Nephron (organoid): ENCODE measurements around the gene DDX54.

Experiments
- H3K27ac Mint-ChIP-seq, 3 experiments: 2 replicates each; pipeline ENCODE4 v1.8.0; 2020; ENCODE audit warnings: mixed read lengths in 3 of 3, mild to moderate bottlenecking in 2 of 3, moderate library complexity in 1 of 3
- H3K27me3 Mint-ChIP-seq: 2 replicates; pipeline ENCODE4 v1.8.0; 2021; ENCODE audit warnings: low read depth, mild to moderate bottlenecking, moderate library complexity, mixed read lengths
- H3K36me3 Mint-ChIP-seq: 2 replicates; pipeline ENCODE4 v1.8.0; 2020; ENCODE audit warnings: low read depth, mixed read lengths
- H3K4me1 Mint-ChIP-seq: 2 replicates; pipeline ENCODE4 v1.8.0; 2020; ENCODE audit warnings: mixed read lengths
- H3K4me3 Mint-ChIP-seq, 3 experiments: 2 replicates each; pipeline ENCODE4 v1.8.0; 2020; ENCODE audit warnings: mild to moderate bottlenecking in 3 of 3, mixed read lengths in 3 of 3, moderate library complexity in 2 of 3
- H3K9me3 Mint-ChIP-seq: 2 replicates; pipeline ENCODE4 v1.8.0; 2020; ENCODE audit warnings: mixed read lengths
- CTCF ChIP-seq, 3 experiments: fragments of 200-600 bp; sonication (generic); IDR thresholded peaks; one replicate each; pipeline ENCODE4 v1.5.0; 2021; ENCODE audit warnings: antibody characterized with exemption in 3 of 3; ENCODE audit not compliant: unreplicated experiment in 3 of 3

DDX54 gene

GRCh38 chr12:113226696-113227568 lies 41.7 kb upstream of the DDX54 start:
- H3K27me3 Mint-ChIP-seq: no peaks in the 10 kb centered on the region
- no peaks in the 10 kb centered on the region for H3K9me3 Mint-ChIP-seq
- peaks cover 38% of the 10 kb centered on the region for H3K4me1 Mint-ChIP-seq
- no peak overlapping the region for H3K4me3 Mint-ChIP-seq
- H3K27ac Mint-ChIP-seq: peak overlapping the region in 1 of 3 experiments; percentile 43
- TF ChIP-seq CTCF (IDR thresholded peaks at IDR 0.05; ENCODE audit: unreplicated experiment in 3 of 3): no peak
- peaks cover 21% of the 10 kb centered on the region for H3K36me3 Mint-ChIP-seq

- Mint-ChIP-seq H3K27me3 (no peaks in the 10 kb centered on the region), H3K27ac (no peak overlapping the region), H3K4me1 (peaks cover 28% of the 10 kb centered on the region), H3K36me3 (peaks cover 8% of the 10 kb centered on the region), H3K9me3 (no peaks in the 10 kb centered on the region), H3K4me3 (no peak overlapping the region)
- no peak for TF ChIP-seq CTCF (IDR thresholded peaks at IDR 0.05; ENCODE audit: unreplicated experiment in 3 of 3)
Measured at GRCh38 chr12:113224955-113225354, 39.7 kb upstream of the DDX54 start.

- peak overlapping the region; percentile 85 to 90 (median 86) for H3K4me3 Mint-ChIP-seq
- peaks cover 5% of the 10 kb centered on the region for H3K36me3 Mint-ChIP-seq
- no peaks in the 10 kb centered on the region for H3K9me3 Mint-ChIP-seq
- H3K27me3 Mint-ChIP-seq: no peaks in the 10 kb centered on the region
- peak overlapping the region; percentile 96 to 97 (median 97) for H3K27ac Mint-ChIP-seq
- H3K4me1 Mint-ChIP-seq: peaks cover 24% of the 10 kb centered on the region
- TF ChIP-seq CTCF (IDR thresholded peaks at IDR 0.05; ENCODE audit: unreplicated experiment in 3 of 3): no peak
Measured at GRCh38 chr12:113222730-113223531, 37.7 kb upstream of the DDX54 start.

- peaks cover 18% of the 10 kb centered on the region for H3K4me1 Mint-ChIP-seq
- peak overlapping the region; percentile 85 to 90 (median 86) for H3K4me3 Mint-ChIP-seq
- peak overlapping the region; percentile 96 to 97 (median 97) for H3K27ac Mint-ChIP-seq
- H3K9me3 Mint-ChIP-seq: no peaks in the 10 kb centered on the region
- H3K36me3 Mint-ChIP-seq: peaks cover under 1% of the 10 kb centered on the region
- H3K27me3 Mint-ChIP-seq: peaks cover 6% of the 10 kb centered on the region
- no peak for TF ChIP-seq CTCF (IDR thresholded peaks at IDR 0.05; ENCODE audit: unreplicated experiment in 3 of 3)
Measured at GRCh38 chr12:113221997-113222729, 36.9 kb upstream of the DDX54 start.

GRCh38 chr12:113221181-113221996 lies 36.1 kb upstream of the DDX54 start, which contains the start of gene TPCN1:
Gene TPCN1 (plus strand): TSS chr12:113221464. CDS start chr12:113226853, 5,389 bp downstream.
- H3K27ac Mint-ChIP-seq: peak within 1 kb of the TSS; percentile 96 to 97 (median 97)
- H3K4me1 Mint-ChIP-seq: peaks cover 17% of the 10 kb centered on the region
- no peaks in the 10 kb centered on the region for H3K36me3 Mint-ChIP-seq
- H3K9me3 Mint-ChIP-seq: no peaks in the 10 kb centered on the region
- H3K4me3 Mint-ChIP-seq: peak within 1 kb of the TSS; percentile 85 to 90 (median 86)
- no peak for TF ChIP-seq CTCF (IDR thresholded peaks at IDR 0.05; ENCODE audit: unreplicated experiment in 3 of 3)
- H3K27me3 Mint-ChIP-seq: peaks cover 6% of the 10 kb centered on the region
